Tibial artery (tissue), 4 donors: ENCODE data around the gene LEFTY2.

Experiments used
- DNase-seq, 2 donors: peaks; one replicate each; pipeline ENCODE4 v3.0.0-alpha.2; 2019
- H3K27ac ChIP-seq, 2 donors: fragments of 200-600 bp; sonication (generic) in 1 of 2; 1 replicate in 1 of 2; 2 replicates in 1 of 2; pipeline ENCODE4 v1.5.1; 2018 to 2019; ENCODE audit warnings: mild to moderate bottlenecking in 1 of 2
- H3K27me3 ChIP-seq, 2 donors: fragments of 200-600 bp; sonication (generic) in 1 of 2; one replicate each; pipeline versions ENCODE4 v1.5.1 to v1.6.0; 2016 to 2019
- H3K36me3 ChIP-seq, 3 donors: fragments of 200-600 bp; sonication (generic) in 2 of 3; one replicate each; pipeline ENCODE4 v1.5.1; 2016 to 2019; ENCODE audit warnings: mild to moderate bottlenecking in 2 of 3
- H3K4me1 ChIP-seq, 4 donors: fragments of 200-600 bp; sonication (generic) in 2 of 4; 1 replicate in 3 of 4; 2 replicates in 1 of 4; pipeline ENCODE4 v1.5.1; 2016 to 2019
- H3K4me3 ChIP-seq, 2 donors: fragments of 200-600 bp; sonication (generic) in 1 of 2; 1 replicate in 1 of 2; 2 replicates in 1 of 2; pipeline ENCODE4 v1.5.1; 2018 to 2019; ENCODE audit warnings: mild to moderate bottlenecking in 2 of 2
- H3K9me3 ChIP-seq, 3 donors: fragments of 200-600 bp; sonication (generic) in 1 of 3; one replicate each; pipeline ENCODE4 v1.5.1; 2016 to 2019
- intact Hi-C: fragments of 100-400 bp; cut with DNase I; formaldehyde crosslinking; loops from one replicate; pipeline ENCODE4 v1.15.0; 2023; ENCODE audit warnings: low total_unique reads
- TF ChIP-seq, protein P1 (sequence below), 2 experiments: fragments of 200-600 bp in 1 of 2; fragments of 450-650 bp in 1 of 2; IDR thresholded peaks; one replicate each; pipeline ENCODE4 v1.5.1; 2017 to 2019; ENCODE audit warnings: antibody characterized with exemption in 2 of 2, mild to moderate bottlenecking in 1 of 2, moderate library complexity in 1 of 2

Gene LEFTY2

DNA sequence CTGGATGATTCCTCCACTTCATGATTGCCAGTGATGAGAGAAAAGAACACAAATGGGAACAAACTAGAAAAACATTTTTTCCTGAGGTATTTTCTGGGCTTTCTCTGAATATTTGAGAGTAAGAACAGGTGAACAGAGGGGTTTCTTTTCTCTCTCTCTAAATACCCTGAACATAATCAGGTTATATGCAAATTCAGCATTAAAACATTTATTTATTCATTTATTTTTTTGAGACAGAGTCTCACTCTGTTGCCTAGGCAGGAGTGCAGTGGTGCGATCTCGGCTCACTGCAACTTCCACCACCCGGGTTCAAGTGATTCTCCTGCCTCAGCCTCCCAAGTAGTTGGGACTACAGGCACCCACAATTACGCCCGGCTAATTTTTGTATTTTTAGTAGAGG, 5.8 kb upstream of the LEFTY2 start:
- TF ChIP-seq, protein P1, sequence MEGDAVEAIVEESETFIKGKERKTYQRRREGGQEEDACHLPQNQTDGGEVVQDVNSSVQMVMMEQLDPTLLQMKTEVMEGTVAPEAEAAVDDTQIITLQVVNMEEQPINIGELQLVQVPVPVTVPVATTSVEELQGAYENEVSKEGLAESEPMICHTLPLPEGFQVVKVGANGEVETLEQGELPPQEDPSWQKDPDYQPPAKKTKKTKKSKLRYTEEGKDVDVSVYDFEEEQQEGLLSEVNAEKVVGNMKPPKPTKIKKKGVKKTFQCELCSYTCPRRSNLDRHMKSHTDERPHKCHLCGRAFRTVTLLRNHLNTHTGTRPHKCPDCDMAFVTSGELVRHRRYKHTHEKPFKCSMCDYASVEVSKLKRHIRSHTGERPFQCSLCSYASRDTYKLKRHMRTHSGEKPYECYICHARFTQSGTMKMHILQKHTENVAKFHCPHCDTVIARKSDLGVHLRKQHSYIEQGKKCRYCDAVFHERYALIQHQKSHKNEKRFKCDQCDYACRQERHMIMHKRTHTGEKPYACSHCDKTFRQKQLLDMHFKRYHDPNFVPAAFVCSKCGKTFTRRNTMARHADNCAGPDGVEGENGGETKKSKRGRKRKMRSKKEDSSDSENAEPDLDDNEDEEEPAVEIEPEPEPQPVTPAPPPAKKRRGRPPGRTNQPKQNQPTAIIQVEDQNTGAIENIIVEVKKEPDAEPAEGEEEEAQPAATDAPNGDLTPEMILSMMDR (IDR thresholded peaks at IDR 0.05) = no peak
- DNase-seq = no peak
- Histone ChIP-seq H3K4me3 (no peak overlapping the region), H3K9me3 (no peaks in the 10 kb centered on the region), H3K27ac (no peak overlapping the region), H3K4me1 (peaks cover 0 to 9% (median 1%) of the 10 kb centered on the region in 4 donors), H3K36me3 (no peaks in the 10 kb centered on the region), H3K27me3 (peaks cover 0 to 6% of the 10 kb centered on the region in 2 donors)
- intact Hi-C loops = no loop called here

- TF ChIP-seq, protein P1 (IDR thresholded peaks at IDR 0.05) = no peak
- H3K4me3 ChIP-seq = no peak overlapping the region
- no peaks in the 10 kb centered on the region for H3K9me3 ChIP-seq
- intact Hi-C loops = no loop called here
- no peaks in the 10 kb centered on the region for H3K36me3 ChIP-seq
- H3K4me1 ChIP-seq = peaks cover 0 to 15% (median 8%) of the 10 kb centered on the region in 4 donors
- H3K27me3 ChIP-seq = peaks cover 0 to 6% of the 10 kb centered on the region in 2 donors
- no peak for DNase-seq
- H3K27ac ChIP-seq = no peak overlapping the region
Measured at GRCh38 chr1:225946082-225946620, 5.1 kb upstream of the LEFTY2 start.

DNA sequence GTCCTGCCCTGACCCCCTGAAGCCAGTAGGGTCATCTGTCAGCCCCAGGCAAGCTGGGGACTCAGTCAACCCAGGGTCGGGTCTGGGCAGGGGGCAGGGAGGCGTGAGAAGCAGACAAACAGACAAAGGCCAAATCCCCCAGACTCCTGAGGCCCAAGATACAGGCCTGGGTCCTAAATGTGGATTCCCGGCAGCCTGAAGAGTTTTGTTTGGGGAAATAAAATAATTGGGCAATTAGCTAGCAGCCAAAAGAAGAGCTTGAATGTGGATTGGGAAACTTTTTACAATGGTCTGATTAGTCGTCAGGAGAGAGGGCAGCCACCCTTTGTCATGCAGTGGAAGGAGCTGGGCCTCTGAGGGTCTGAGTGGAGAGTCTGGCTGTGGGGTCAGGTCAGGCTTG, 4.5 kb upstream of the LEFTY2 start:
- H3K27me3 ChIP-seq = no peaks in the 10 kb centered on the region
- TF ChIP-seq, protein P1 (IDR thresholded peaks at IDR 0.05) = no peak

DNA sequence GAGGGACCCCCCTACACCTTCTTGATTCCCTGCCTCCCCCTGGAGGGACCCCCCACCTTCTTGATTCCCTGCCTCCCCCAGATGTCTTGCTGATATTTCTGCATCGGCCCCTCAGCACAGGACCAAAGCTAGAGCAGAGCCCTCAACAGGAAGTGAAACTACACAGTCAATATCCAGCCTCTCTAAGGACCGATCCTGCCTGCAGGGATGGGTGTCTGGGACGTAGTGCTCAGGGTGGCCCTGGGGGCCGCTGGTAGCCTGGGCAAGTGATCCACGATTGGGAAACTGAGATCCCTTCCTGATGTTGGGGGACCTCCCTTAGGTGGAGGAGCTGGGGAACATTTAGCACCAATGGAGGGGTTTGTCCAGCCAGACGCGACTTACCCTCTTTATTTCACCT, 3.9 kb upstream of the LEFTY2 start:
- Histone ChIP-seq H3K27ac (no peak overlapping the region), H3K27me3 (no peaks in the 10 kb centered on the region), H3K4me1 (peaks cover 0 to 23% (median 19%) of the 10 kb centered on the region in 4 donors), H3K9me3 (no peaks in the 10 kb centered on the region), H3K36me3 (no peaks in the 10 kb centered on the region), H3K4me3 (no peak overlapping the region)
- intact Hi-C loops = no loop called here
- TF ChIP-seq, protein P1 (IDR thresholded peaks at IDR 0.05) = no peak
- no peak for DNase-seq

More for the DNA sequence above, 4.5 kb upstream of the LEFTY2 start:
- no peak for DNase-seq
- Histone ChIP-seq H3K9me3 (no peaks in the 10 kb centered on the region), H3K27ac (no peak overlapping the region), H3K36me3 (no peaks in the 10 kb centered on the region), H3K4me1 (peaks cover 0 to 21% (median 14%) of the 10 kb centered on the region in 4 donors), H3K4me3 (no peak overlapping the region)
- intact Hi-C loops = no loop called here

GRCh38 chr1:225944387-225944786, 3.4 kb upstream of the LEFTY2 start:
- H3K4me1 ChIP-seq = peaks cover 0 to 27% (median 19%) of the 10 kb centered on the region in 4 donors
- no peak overlapping the region for H3K4me3 ChIP-seq
- no peaks in the 10 kb centered on the region for H3K27me3 ChIP-seq
- no peak overlapping the region for H3K27ac ChIP-seq
- intact Hi-C loops = no loop called here
- no peaks in the 10 kb centered on the region for H3K36me3 ChIP-seq
- DNase-seq = no peak
- TF ChIP-seq, protein P1 (IDR thresholded peaks at IDR 0.05) = no peak
- H3K9me3 ChIP-seq = no peaks in the 10 kb centered on the region

DNA sequence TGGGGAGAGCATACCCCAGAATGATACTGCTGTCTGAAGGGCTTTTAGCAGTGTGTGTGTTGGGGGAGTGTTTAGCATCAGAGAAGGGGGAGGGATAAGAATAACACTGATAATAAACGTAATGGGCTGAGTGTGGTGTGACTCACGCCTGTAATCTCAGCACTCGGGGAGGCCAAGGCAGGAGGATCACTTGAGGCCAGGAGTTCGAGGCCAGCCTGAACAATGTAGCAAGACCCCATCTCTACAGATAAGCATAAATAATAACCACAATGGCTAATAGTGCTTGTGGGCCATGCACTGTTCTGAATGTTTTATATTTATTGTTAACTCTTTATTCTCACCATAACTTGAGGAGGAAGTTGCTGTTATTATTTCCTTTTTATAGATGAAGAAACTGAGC, 2.6 kb upstream of the LEFTY2 start:
- Histone ChIP-seq H3K4me3 (no peak overlapping the region), H3K36me3 (no peaks in the 10 kb centered on the region), H3K27me3 (no peaks in the 10 kb centered on the region), H3K27ac (no peak overlapping the region), H3K4me1 (peaks cover 0 to 27% (median 19%) of the 10 kb centered on the region in 4 donors), H3K9me3 (no peaks in the 10 kb centered on the region)
- DNase-seq = no peak
- intact Hi-C loops = no loop called here
- TF ChIP-seq, protein P1 (IDR thresholded peaks at IDR 0.05) = no peak
